Measurements from ENCODE around the gene SAMD11. TPM values are rescaled to one million over a fixed set of nuclear protein-coding genes. Genes with fewer than 3 reads are reported as not detected.

Gene SAMD11
- total RNA-seq, 1 experiment from 2014 or later = 13.5 TPM

DNA sequence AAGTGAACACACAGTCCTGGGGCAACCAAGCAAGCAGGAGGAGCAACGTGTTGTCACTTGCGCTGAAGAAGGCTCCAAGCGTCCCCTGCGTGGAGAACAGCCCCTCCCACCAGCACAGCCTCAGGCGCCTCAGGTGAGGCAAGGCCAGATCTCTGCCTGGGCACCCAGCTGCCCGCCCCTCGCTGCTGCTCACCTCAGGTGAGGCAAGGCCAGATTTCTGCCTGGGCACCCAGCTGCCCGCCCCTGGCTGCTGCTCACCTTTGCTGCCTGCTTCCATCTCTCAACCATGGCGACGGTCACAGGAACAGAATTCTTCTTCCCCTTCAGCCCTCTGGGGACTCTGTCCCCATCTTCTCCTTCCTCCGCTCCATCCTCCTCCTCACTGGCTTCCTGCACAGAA is 32.9 kb downstream of the SAMD11 start:
- H3T11ph ChIP-seq (ENCODE audit: low read length) = no peak overlapping the region
- H2BK5ac ChIP-seq (ENCODE audit: insufficient read length, low read length) = no peak overlapping the region
- Mint-ChIP-seq H3K4me3 (no peak overlapping the region), H3K36me3 (ENCODE audit: insufficient read depth in 1 of 3, low read depth in 3 of 3) (peaks cover 18 to 57% (median 42%) of the 10 kb centered on the region in 3 experiments; a peak in 6 of 7 replicates), H3K27ac (no peak overlapping the region), H3K27me3 (ENCODE audit: low read depth) (peaks cover 15% of the 10 kb centered on the region), H3K9me3 (no peaks in the 10 kb centered on the region; a peak in 2 of 5 replicates), H3K4me1 (peaks cover 7 to 12% of the 10 kb centered on the region in 2 experiments)
- peaks cover 4% of the 10 kb centered on the region for H3K79me1 ChIP-seq (ENCODE audit: insufficient read depth, low read depth, low read length, poor library complexity, severe bottlenecking)
- no CpG with 5 or more reads among the region's 11 CpGs for WGBS (ENCODE audit: extremely low coverage, insufficient read length, low lambda C conversion rate)
- H4K8ac ChIP-seq (replicated peaks; ENCODE audit: insufficient read length, low read depth, low read length) = no peak overlapping the region
- no peaks in the 10 kb centered on the region for H4K20me1 ChIP-seq (ENCODE audit: control insufficient read depth, insufficient read depth, insufficient read length)
- peaks cover 3% of the 10 kb centered on the region for H3K23me2 ChIP-seq (ENCODE audit: insufficient read length, low read depth, low read length, poor library complexity, severe bottlenecking)
- peaks cover 5% of the 10 kb centered on the region; the same call in 1 of the 2 replicates for H3K79me2 ChIP-seq (ENCODE audit: insufficient read depth, low read length)
- no peaks in the 10 kb centered on the region for H3K4me1 ChIP-seq (ENCODE audit: insufficient read depth, low read length)
- no peak overlapping the region for H3K9ac ChIP-seq (ENCODE audit: extremely low read depth, insufficient read length, low read length)
- no peak overlapping the region for H2AFZ ChIP-seq (ENCODE audit: low read length)
- no peak overlapping the region for H3K14ac ChIP-seq (ENCODE audit: insufficient read depth, low read length)
- H3K27me3 ChIP-seq (ENCODE audit: insufficient read depth, low read length) = peaks cover 4% of the 10 kb centered on the region; the same call in 1 of the 2 replicates
- H2BK15ac ChIP-seq (ENCODE audit: low read depth, low read length) = no peak overlapping the region
- H3K56ac ChIP-seq (ENCODE audit: insufficient read length, low read depth, low read length) = no peak overlapping the region
- no peak overlapping the region for H2BK20ac ChIP-seq (ENCODE audit: low read depth, low read length, poor library complexity, severe bottlenecking)
- H3K4me2 ChIP-seq (ENCODE audit: insufficient read depth, insufficient read length, low read length) = no peak overlapping the region
- H2BK120ac ChIP-seq (ENCODE audit: low read depth, low read length, poor library complexity, severe bottlenecking) = no peak overlapping the region
- TF ChIP-seq, protein P1, sequence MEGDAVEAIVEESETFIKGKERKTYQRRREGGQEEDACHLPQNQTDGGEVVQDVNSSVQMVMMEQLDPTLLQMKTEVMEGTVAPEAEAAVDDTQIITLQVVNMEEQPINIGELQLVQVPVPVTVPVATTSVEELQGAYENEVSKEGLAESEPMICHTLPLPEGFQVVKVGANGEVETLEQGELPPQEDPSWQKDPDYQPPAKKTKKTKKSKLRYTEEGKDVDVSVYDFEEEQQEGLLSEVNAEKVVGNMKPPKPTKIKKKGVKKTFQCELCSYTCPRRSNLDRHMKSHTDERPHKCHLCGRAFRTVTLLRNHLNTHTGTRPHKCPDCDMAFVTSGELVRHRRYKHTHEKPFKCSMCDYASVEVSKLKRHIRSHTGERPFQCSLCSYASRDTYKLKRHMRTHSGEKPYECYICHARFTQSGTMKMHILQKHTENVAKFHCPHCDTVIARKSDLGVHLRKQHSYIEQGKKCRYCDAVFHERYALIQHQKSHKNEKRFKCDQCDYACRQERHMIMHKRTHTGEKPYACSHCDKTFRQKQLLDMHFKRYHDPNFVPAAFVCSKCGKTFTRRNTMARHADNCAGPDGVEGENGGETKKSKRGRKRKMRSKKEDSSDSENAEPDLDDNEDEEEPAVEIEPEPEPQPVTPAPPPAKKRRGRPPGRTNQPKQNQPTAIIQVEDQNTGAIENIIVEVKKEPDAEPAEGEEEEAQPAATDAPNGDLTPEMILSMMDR (conservative IDR thresholded peaks at IDR 0.05) = no peak
- no peak overlapping the region for H3K4ac ChIP-seq (ENCODE audit: low read depth, low read length)
- no peak overlapping the region for H2AK5ac ChIP-seq (ENCODE audit: insufficient read length, low read length)
- H2BK12ac ChIP-seq (ENCODE audit: insufficient read length, low read depth, low read length) = no peak overlapping the region
- no peak overlapping the region for H3K27ac ChIP-seq (ENCODE audit: insufficient read length, low read depth, low read length)
- H3K23ac ChIP-seq (ENCODE audit: insufficient read length, low read depth, low read length) = no peak overlapping the region
- H3K18ac ChIP-seq (ENCODE audit: insufficient read length, low read depth, low read length) = no peak overlapping the region
- H4K5ac ChIP-seq (ENCODE audit: insufficient read length, low read depth, low read length) = no peak overlapping the region
- no peaks in the 10 kb centered on the region for H3K9me3 ChIP-seq (ENCODE audit: control insufficient read depth, low read depth, low read length)
- no peak overlapping the region for H4K91ac ChIP-seq (ENCODE audit: insufficient read length, low read depth, low read length)
- no peak for DNase-seq

Measured in H9 (cell line).